Measurements from ENCODE around the gene OIP5. TPM values are rescaled to one million over a fixed set of nuclear protein-coding genes. Genes with fewer than 3 reads are reported as not detected.

The OIP5 gene
- total RNA-seq, 1 experiment from 2014 or later = 36.1 TPM

DNA sequence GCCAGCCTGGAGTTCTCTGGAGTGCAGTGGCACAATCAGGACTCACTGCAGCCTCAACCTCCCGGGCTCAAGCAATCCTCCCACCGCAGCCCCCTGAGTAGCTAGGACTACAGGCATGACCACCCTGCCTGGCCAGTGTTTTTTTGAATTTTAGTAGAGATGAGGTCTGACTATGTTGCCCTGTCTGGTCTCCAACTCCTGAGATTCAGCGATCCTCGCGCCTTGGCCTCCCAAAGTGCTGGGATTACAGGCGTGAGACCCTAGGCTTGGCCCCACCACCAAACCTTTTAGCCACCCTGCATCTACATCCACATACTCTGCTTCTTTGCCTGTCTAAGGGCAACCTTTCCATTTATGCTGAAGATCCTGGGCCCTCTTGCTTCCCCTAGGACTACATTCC lies 4.7 kb upstream of the OIP5 start:
- Histone ChIP-seq H3K4me3 (ENCODE audit: low read depth, low read length, poor library complexity, severe bottlenecking) (no peak overlapping the region), H3K9me3 (ENCODE audit: low read depth, low read length, poor library complexity, severe bottlenecking) (no peaks in the 10 kb centered on the region), H3K4me1 (ENCODE audit: insufficient read depth, low read length, poor library complexity, severe bottlenecking) (peaks cover 7% of the 10 kb centered on the region), H3K36me3 (ENCODE audit: insufficient read depth, low read length, poor library complexity, severe bottlenecking) (peaks cover 45% of the 10 kb centered on the region), H3K27ac (ENCODE audit: low read depth, low read length, poor library complexity, severe bottlenecking) (peak overlapping the region; percentile 33), H3K27me3 (replicated peaks; ENCODE audit: insufficient read depth, low read depth, low read length, poor library complexity) (no peaks in the 10 kb centered on the region)
- TF ChIP-seq EZH2 (IDR thresholded peaks at IDR 0.05; ENCODE audit: borderline replicate concordance, low read depth, low read length, poor library complexity, severe bottlenecking) = no peak
- TF ChIP-seq, protein P1, sequence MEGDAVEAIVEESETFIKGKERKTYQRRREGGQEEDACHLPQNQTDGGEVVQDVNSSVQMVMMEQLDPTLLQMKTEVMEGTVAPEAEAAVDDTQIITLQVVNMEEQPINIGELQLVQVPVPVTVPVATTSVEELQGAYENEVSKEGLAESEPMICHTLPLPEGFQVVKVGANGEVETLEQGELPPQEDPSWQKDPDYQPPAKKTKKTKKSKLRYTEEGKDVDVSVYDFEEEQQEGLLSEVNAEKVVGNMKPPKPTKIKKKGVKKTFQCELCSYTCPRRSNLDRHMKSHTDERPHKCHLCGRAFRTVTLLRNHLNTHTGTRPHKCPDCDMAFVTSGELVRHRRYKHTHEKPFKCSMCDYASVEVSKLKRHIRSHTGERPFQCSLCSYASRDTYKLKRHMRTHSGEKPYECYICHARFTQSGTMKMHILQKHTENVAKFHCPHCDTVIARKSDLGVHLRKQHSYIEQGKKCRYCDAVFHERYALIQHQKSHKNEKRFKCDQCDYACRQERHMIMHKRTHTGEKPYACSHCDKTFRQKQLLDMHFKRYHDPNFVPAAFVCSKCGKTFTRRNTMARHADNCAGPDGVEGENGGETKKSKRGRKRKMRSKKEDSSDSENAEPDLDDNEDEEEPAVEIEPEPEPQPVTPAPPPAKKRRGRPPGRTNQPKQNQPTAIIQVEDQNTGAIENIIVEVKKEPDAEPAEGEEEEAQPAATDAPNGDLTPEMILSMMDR (conservative IDR thresholded peaks at IDR 0.05; ENCODE audit: low read depth, low read length) = no peak
- ChIA-PET CTCF (interaction anchor here (0.7 kb wide), 1 partner anchor 106 kb away, joined by 8 read pairs; the partner anchor contains the start of gene CHP1), POLR2A (ENCODE audit: low non-redundant PET) (no interaction called here)
- intact Hi-C loops (cut with micrococcal nuclease; ENCODE audit: unreplicated experiment) = no loop called here
- no TSS peak for BruUV-seq (replicated peaks)
- no peak for DNase-seq (ENCODE audit: low spot score)

DNA sequence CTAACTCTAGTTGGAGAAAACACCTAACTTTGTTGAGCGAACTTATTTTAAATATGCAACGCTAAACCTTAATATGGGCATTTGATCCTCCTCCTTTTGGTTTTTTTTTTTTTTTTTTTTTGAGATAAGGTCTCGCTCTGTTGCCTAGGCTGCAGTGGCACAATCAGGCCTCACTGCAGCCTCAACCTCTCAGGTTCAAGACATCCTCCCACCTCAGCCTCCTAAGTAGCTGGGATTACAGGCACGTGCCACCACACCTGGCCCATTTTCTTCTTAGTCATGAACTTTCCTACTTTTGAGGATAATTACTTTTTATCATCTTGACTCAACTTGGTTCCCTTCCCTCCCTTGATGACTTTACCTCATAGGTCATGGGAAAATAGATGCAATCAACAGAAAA lies 4.2 kb upstream of the OIP5 start:
- ChIA-PET CTCF (interaction anchor here (0.7 kb wide), 1 partner anchor 105 kb away, joined by 8 read pairs; the partner anchor contains the start of gene CHP1), POLR2A (ENCODE audit: low non-redundant PET) (no interaction called here)
- no peak for DNase-seq (ENCODE audit: low spot score)
- no peak overlapping the region for H3K4me3 ChIP-seq (ENCODE audit: low read depth, low read length, poor library complexity, severe bottlenecking)
- H3K36me3 ChIP-seq (ENCODE audit: insufficient read depth, low read length, poor library complexity, severe bottlenecking) = peaks cover 40% of the 10 kb centered on the region
- TF ChIP-seq EZH2 (IDR thresholded peaks at IDR 0.05; ENCODE audit: borderline replicate concordance, low read depth, low read length, poor library complexity, severe bottlenecking) = no peak
- TF ChIP-seq, protein P1 (conservative IDR thresholded peaks at IDR 0.05; ENCODE audit: low read depth, low read length) = no peak
- H3K4me1 ChIP-seq (ENCODE audit: insufficient read depth, low read length, poor library complexity, severe bottlenecking) = peaks cover 7% of the 10 kb centered on the region
- no peak overlapping the region for H3K27ac ChIP-seq (ENCODE audit: low read depth, low read length, poor library complexity, severe bottlenecking)
- H3K9me3 ChIP-seq (ENCODE audit: low read depth, low read length, poor library complexity, severe bottlenecking) = no peaks in the 10 kb centered on the region
- intact Hi-C loops (cut with micrococcal nuclease; ENCODE audit: unreplicated experiment) = no loop called here
- H3K27me3 ChIP-seq (replicated peaks; ENCODE audit: insufficient read depth, low read depth, low read length, poor library complexity) = no peaks in the 10 kb centered on the region
- no TSS peak for BruUV-seq (replicated peaks)

DNA sequence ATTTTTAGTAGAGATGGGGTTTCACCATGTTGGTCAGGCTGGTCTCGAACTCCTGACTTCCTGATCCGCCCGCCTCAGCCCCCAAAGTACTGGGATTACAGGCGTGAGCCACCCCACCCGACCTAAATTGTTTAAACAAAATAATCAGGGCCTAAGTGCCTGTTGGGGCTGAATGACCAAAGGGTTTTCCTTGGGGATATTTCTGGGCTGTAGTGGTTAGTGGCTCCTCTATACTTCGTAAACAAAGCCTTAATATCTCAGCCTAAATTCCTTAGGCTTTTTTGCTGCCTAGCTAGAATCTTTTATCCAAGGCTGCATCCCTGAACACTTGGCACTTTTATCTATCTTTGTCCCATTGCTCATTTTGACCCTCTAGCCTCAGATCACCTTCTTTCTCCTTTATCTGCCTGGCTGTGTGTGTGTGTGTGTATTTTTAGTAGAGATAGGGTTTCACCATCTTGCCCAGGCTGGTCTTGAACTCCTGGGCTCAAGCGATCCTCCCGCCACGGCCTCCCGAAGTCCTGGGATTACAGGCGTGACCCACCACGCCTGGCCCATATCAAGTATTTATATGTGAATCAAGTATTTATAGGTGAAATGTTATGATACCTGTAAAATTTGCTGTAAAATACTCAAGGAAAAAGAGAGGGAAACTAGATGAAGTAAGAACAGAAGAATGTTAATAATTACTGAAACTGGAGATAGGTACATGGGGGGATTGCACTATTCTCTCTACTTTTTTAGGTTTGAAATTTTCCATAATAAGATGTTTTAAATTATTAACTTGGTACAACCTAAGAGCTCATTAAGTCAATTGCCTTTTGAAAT lies 2.1 kb upstream of the OIP5 start:
- BruUV-seq (replicated peaks) = no TSS peak
- DNase-seq (ENCODE audit: low spot score) = no peak
- Histone ChIP-seq H3K36me3 (ENCODE audit: insufficient read depth, low read length, poor library complexity, severe bottlenecking) (peaks cover 21% of the 10 kb centered on the region), H3K27me3 (replicated peaks; ENCODE audit: insufficient read depth, low read depth, low read length, poor library complexity) (no peaks in the 10 kb centered on the region), H3K4me3 (ENCODE audit: low read depth, low read length, poor library complexity, severe bottlenecking) (peak overlapping the region; percentile 78), H3K9me3 (ENCODE audit: low read depth, low read length, poor library complexity, severe bottlenecking) (no peaks in the 10 kb centered on the region), H3K4me1 (ENCODE audit: insufficient read depth, low read length, poor library complexity, severe bottlenecking) (peaks cover 16% of the 10 kb centered on the region), H3K27ac (ENCODE audit: low read depth, low read length, poor library complexity, severe bottlenecking) (no peak overlapping the region)
- TF ChIP-seq, protein P1 (conservative IDR thresholded peaks at IDR 0.05; ENCODE audit: low read depth, low read length) = no peak
- TF ChIP-seq EZH2 (IDR thresholded peaks at IDR 0.05; ENCODE audit: borderline replicate concordance, low read depth, low read length, poor library complexity, severe bottlenecking) = no peak
- CTCF ChIA-PET = no interaction called here
- POLR2A ChIA-PET (ENCODE audit: low non-redundant PET) = no interaction called here
- intact Hi-C loops (cut with micrococcal nuclease; ENCODE audit: unreplicated experiment) = loop anchor here (5.0 kb wide), 2 partner anchors 47 to 427 kb away; no protein-coding TSS in a partner anchor
